H9 (cell line): ENCODE data around the gene SPRY2. TPM values are rescaled to one million over a fixed set of nuclear protein-coding genes. Genes with fewer than 3 reads are reported as not detected.

Experiments
- DNase-seq: peaks from one replicate; pipeline ENCODE4 v3.0.0-alpha.2; 2017
- H2AFZ ChIP-seq: one replicate; pipeline ENCODE4 v1.6.1; 2013; ENCODE audit warnings: mild to moderate bottlenecking, low read length, control low read depth, moderate library complexity
- H2AK5ac ChIP-seq: 2 replicates; pipeline ENCODE4 v1.6.1; 2013; ENCODE audit warnings: low read length, control low read depth, mixed read lengths; ENCODE audit not compliant: insufficient read length
- H2BK120ac ChIP-seq: one replicate; pipeline ENCODE4 v1.6.1; 2013; ENCODE audit warnings: low read depth, mild to moderate bottlenecking, low read length, control low read depth, inconsistent platforms; ENCODE audit not compliant: poor library complexity, severe bottlenecking
- H2BK12ac ChIP-seq: 2 replicates; pipeline ENCODE4 v1.6.1; 2013; ENCODE audit warnings: low read length, control low read depth, mixed read lengths, low read depth; ENCODE audit not compliant: insufficient read length
- H2BK15ac ChIP-seq: 2 replicates; pipeline ENCODE4 v1.6.1; 2013; ENCODE audit warnings: low read depth, low read length, control low read depth
- H2BK20ac ChIP-seq: one replicate; pipeline ENCODE4 v1.6.1; 2013; ENCODE audit warnings: low read depth, mild to moderate bottlenecking, low read length, control low read depth, inconsistent platforms; ENCODE audit not compliant: poor library complexity, severe bottlenecking
- H2BK5ac ChIP-seq: 2 replicates; pipeline ENCODE4 v1.6.1; 2013; ENCODE audit warnings: low read length, control low read depth, mixed read lengths; ENCODE audit not compliant: insufficient read length
- H3K14ac ChIP-seq: 2 replicates; pipeline ENCODE4 v1.6.1; 2013; ENCODE audit warnings: low read length, control low read depth; ENCODE audit not compliant: insufficient read depth
- H3K18ac ChIP-seq: 2 replicates; pipeline ENCODE4 v1.6.1; 2013; ENCODE audit warnings: low read depth, mild to moderate bottlenecking, mixed read lengths, low read length, control low read depth; ENCODE audit not compliant: insufficient read length
- H3K23ac ChIP-seq: 2 replicates; pipeline ENCODE4 v1.6.1; 2013; ENCODE audit warnings: low read length, control low read depth, mixed read lengths, low read depth; ENCODE audit not compliant: insufficient read length
- H3K23me2 ChIP-seq: 2 replicates; pipeline ENCODE4 v1.6.1; 2013; ENCODE audit warnings: low read depth, mild to moderate bottlenecking, mixed read lengths, low read length, control low read depth; ENCODE audit not compliant: insufficient read length, poor library complexity, severe bottlenecking
- H3K27ac ChIP-seq: 2 replicates; pipeline ENCODE4 v1.5.1; 2013; ENCODE audit warnings: low read length, control low read depth, mixed read lengths, low read depth; ENCODE audit not compliant: insufficient read length
- H3K27me3 ChIP-seq: 2 replicates; pipeline ENCODE4 v1.6.1; 2013; ENCODE audit warnings: low read length, control low read depth, inconsistent platforms; ENCODE audit not compliant: insufficient read depth
- H3K4ac ChIP-seq: 2 replicates; pipeline ENCODE4 v1.6.1; 2013; ENCODE audit warnings: low read depth, mild to moderate bottlenecking, control low read depth, inconsistent platforms, low read length, moderate library complexity
- H3K4me1 ChIP-seq: 2 replicates; pipeline ENCODE4 v1.6.1; 2013; ENCODE audit warnings: low read length, control low read depth, inconsistent platforms; ENCODE audit not compliant: insufficient read depth
- H3K4me2 ChIP-seq: 2 replicates; pipeline ENCODE4 v1.6.1; 2013; ENCODE audit warnings: low read length, control low read depth, mixed read lengths; ENCODE audit not compliant: insufficient read length, insufficient read depth
- H3K56ac ChIP-seq: 2 replicates; pipeline ENCODE4 v1.6.1; 2013; ENCODE audit warnings: low read depth, mild to moderate bottlenecking, mixed read lengths, low read length, control low read depth; ENCODE audit not compliant: insufficient read length
- H3K79me1 ChIP-seq: 2 replicates; pipeline ENCODE4 v1.6.1; 2013; ENCODE audit warnings: low read depth, mild to moderate bottlenecking, moderate library complexity, low read length, control low read depth, inconsistent platforms; ENCODE audit not compliant: insufficient read depth, poor library complexity, severe bottlenecking
- H3K79me2 ChIP-seq: 2 replicates; pipeline ENCODE4 v1.6.1; 2013; ENCODE audit warnings: low read length, control low read depth, inconsistent platforms; ENCODE audit not compliant: insufficient read depth
- H3K9ac ChIP-seq: 2 replicates; pipeline ENCODE4 v1.6.1; 2013; ENCODE audit warnings: low read length, control low read depth, mixed read lengths; ENCODE audit not compliant: insufficient read length; ENCODE audit errors: extremely low read depth
- H3K9me3 ChIP-seq: one replicate; pipeline ENCODE4 v1.6.1; 2013; ENCODE audit warnings: low read depth, low read length, inconsistent platforms; ENCODE audit not compliant: control insufficient read depth
- H3T11ph ChIP-seq: one replicate; pipeline ENCODE4 v1.6.1; 2013; ENCODE audit warnings: mild to moderate bottlenecking, low read length, control low read depth, inconsistent platforms
- H4K20me1 ChIP-seq: one replicate; pipeline ENCODE4 v1.6.1; 2013; ENCODE audit not compliant: control insufficient read depth, insufficient read length, insufficient read depth
- H4K5ac ChIP-seq: 2 replicates; pipeline ENCODE4 v1.6.1; 2013; ENCODE audit warnings: low read depth, mild to moderate bottlenecking, mixed read lengths, low read length, control low read depth; ENCODE audit not compliant: insufficient read length
- H4K8ac ChIP-seq: replicated peaks from 2 replicates; pipeline ENCODE4 v1.6.1; 2013; ENCODE audit warnings: low read length, control low read depth, mixed read lengths, low read depth; ENCODE audit not compliant: insufficient read length
- H4K91ac ChIP-seq: 2 replicates; pipeline ENCODE4 v1.6.1; 2013; ENCODE audit warnings: low read depth, mild to moderate bottlenecking, moderate library complexity, mixed read lengths, low read length, control low read depth; ENCODE audit not compliant: insufficient read length
- H3K27ac Mint-ChIP-seq, 3 experiments: 2 replicates in 2 of 3; 3 replicates in 1 of 3; pipeline ENCODE4 v1.8.0; 2020 to 2021; ENCODE audit warnings: mixed read lengths in 3 of 3, mild to moderate bottlenecking in 1 of 3, moderate library complexity in 1 of 3
- H3K27me3 Mint-ChIP-seq: 2 replicates; pipeline ENCODE4 v1.8.0; 2021; ENCODE audit warnings: low read depth, mild to moderate bottlenecking, moderate library complexity, mixed read lengths
- H3K36me3 Mint-ChIP-seq, 3 experiments: 2 replicates in 2 of 3; 3 replicates in 1 of 3; pipeline ENCODE4 v1.8.0; 2020 to 2021; ENCODE audit warnings: low read depth in 3 of 3, mixed read lengths in 3 of 3; ENCODE audit not compliant: insufficient read depth in 1 of 3
- H3K4me1 Mint-ChIP-seq, 2 experiments: 2 replicates each; pipeline ENCODE4 v1.8.0; 2020; ENCODE audit warnings: mixed read lengths in 2 of 2
- H3K4me3 Mint-ChIP-seq, 2 experiments: 2 replicates in 1 of 2; 3 replicates in 1 of 2; pipeline ENCODE4 v1.8.0; 2020 to 2021; ENCODE audit warnings: mild to moderate bottlenecking in 2 of 2, mixed read lengths in 2 of 2, moderate library complexity in 1 of 2
- H3K9me3 Mint-ChIP-seq, 2 experiments: 2 replicates in 1 of 2; 3 replicates in 1 of 2; pipeline ENCODE4 v1.8.0; 2020; ENCODE audit warnings: mild to moderate bottlenecking in 2 of 2, mixed read lengths in 2 of 2, moderate library complexity in 1 of 2
- CTCF ChIP-seq: fragments of 200-600 bp; sonication (generic); conservative IDR thresholded peaks from 3 replicates; pipeline ENCODE4 v1.8.0; 2021; ENCODE audit warnings: antibody characterized with exemption, mild to moderate bottlenecking
- WGBS: extraction: QIAGEN DNeasy Blood & Tissue Kit; methylation state at CpG from one replicate; pipeline ENCODE4 v1.1.7; 2013; ENCODE audit warnings: missing lambda C conversion rate, low lambda C conversion rate, mixed read lengths; ENCODE audit not compliant: insufficient read length; ENCODE audit errors: extremely low coverage; 5-methylcytosine and 5-hydroxymethylcytosine counted together
- total RNA-seq: library from RNA; stranded (reverse); gene quantifications from 2 replicates; pipeline ENCODE4 v1.2.1, GENCODE V29; 2021

The SPRY2 gene
- total RNA-seq, 1 experiment from 2014 or later = 56.4 TPM

GRCh38 chr13:80376554-80376953 lies 35.6 kb upstream of the SPRY2 start:
- Mint-ChIP-seq H3K36me3 (no peaks in the 10 kb centered on the region), H3K4me1 (no peaks in the 10 kb centered on the region), H3K9me3 (no peaks in the 10 kb centered on the region), H3K4me3 (no peak overlapping the region), H3K27ac (no peak overlapping the region), H3K27me3 (no peaks in the 10 kb centered on the region)
- Histone ChIP-seq H2BK120ac (no peak overlapping the region), H3K9ac (no peak overlapping the region), H3K27me3 (no peaks in the 10 kb centered on the region), H2BK12ac (no peak overlapping the region), H3K79me2 (no peaks in the 10 kb centered on the region), H3T11ph (no peak overlapping the region), H3K18ac (no peak overlapping the region), H4K5ac (no peak overlapping the region), H2AK5ac (no peak overlapping the region), H2BK5ac (no peak overlapping the region), H3K4ac (no peak overlapping the region), H4K91ac (no peak overlapping the region), H3K27ac (no peak overlapping the region), H3K9me3 (no peaks in the 10 kb centered on the region), H2AFZ (no peak overlapping the region), H4K20me1 (no peaks in the 10 kb centered on the region), H3K14ac (no peak overlapping the region), H3K4me1 (no peaks in the 10 kb centered on the region), H2BK20ac (no peak overlapping the region), H2BK15ac (no peak overlapping the region), H3K23me2 (no peaks in the 10 kb centered on the region), H3K56ac (no peak overlapping the region), H3K4me2 (no peak overlapping the region), H3K23ac (no peak overlapping the region), H4K8ac (no peak overlapping the region), H3K79me1 (no peaks in the 10 kb centered on the region)
- DNase-seq = no peak
- WGBS = no CpG with 5 or more reads among the region's 1 CpG
- TF ChIP-seq CTCF = no peak
